SH-SY5Y (cell line): ENCODE measurements around the gene MOB2.

Experiments
- GATA2 ChIP-seq: IDR thresholded peaks from 2 replicates; pipeline ENCODE4 v1.6.1; 2011; ENCODE audit warnings: mild to moderate bottlenecking, low read depth, low read length
- GATA3 ChIP-seq: IDR thresholded peaks from 2 replicates; pipeline ENCODE4 v1.6.1; 2011; ENCODE audit warnings: low read depth, mild to moderate bottlenecking, low read length, moderate library complexity

DNA sequence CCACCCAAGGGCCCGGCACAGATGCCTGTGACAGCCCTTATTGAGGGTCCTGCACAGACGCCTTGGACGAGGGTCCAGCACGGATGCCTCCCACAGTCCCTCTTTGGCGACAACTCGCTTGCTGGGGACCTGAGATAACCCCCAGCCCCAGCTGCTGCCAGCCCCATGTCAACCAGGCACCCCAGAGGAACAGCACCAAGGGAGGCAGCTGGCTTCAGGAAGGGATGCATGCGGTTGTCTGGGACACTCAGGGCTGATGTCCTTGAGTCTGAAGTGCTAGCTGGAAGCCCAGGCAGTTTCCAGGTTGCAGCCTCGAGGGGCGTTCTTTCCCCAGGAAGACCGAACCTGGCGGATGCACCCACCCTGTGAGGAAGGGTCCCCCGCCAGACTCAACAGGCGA is 33.8 kb downstream of the MOB2 start:
- TF ChIP-seq GATA2 (no peak), GATA3 (no peak)
